Measurements from ENCODE around the gene RNASEH2A. TPM values are rescaled to one million over a fixed set of nuclear protein-coding genes. Genes with fewer than 3 reads are reported as not detected.

The RNASEH2A gene
- 1 to 10 TPM; 3.0 to 7.9 TPM for total RNA-seq

DNA sequence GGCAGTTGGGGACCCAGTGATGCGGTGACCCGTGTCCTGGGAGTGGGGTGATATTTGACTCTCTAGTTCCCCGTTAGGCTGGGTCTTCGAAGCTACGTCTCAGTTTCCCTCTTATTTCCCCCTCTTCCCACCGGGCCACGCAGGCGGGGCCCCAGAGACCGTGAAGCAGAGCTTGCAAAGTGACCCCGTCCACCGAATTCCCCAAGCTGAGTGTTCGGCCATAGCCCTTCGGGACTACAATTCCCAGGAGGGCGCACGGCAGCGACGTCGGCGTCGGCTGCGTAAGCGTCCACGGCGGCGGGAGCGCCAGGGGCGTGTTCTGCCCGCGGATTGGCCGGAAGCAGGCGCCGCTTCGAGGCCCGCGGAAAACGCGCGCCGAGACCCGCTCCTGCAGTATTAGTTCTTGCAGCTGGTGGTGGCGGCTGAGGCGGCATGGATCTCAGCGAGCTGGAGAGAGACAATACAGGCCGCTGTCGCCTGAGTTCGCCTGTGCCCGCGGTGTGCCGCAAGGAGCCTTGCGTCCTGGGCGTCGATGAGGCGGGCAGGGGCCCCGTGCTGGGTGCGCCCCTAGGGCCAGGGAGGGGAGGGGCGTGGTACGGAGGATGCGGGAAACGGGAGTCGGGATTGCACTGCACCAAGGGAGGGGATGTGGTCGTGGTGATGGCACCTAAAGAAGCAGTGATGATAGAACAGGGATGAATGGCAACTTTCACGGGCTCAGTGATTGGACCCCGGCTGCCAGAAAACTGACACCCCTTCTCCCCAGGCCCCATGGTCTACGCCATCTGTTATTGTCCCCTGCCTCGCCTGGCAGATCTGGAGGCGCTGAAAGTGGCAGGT lies at the start of gene RNASEH2A:
Gene RNASEH2A (plus strand): TSS at position 343 of the 840 bp plus-strand sequence. CDS start 90 bp downstream, at position 433.
- TF ChIP-seq, protein P1, sequence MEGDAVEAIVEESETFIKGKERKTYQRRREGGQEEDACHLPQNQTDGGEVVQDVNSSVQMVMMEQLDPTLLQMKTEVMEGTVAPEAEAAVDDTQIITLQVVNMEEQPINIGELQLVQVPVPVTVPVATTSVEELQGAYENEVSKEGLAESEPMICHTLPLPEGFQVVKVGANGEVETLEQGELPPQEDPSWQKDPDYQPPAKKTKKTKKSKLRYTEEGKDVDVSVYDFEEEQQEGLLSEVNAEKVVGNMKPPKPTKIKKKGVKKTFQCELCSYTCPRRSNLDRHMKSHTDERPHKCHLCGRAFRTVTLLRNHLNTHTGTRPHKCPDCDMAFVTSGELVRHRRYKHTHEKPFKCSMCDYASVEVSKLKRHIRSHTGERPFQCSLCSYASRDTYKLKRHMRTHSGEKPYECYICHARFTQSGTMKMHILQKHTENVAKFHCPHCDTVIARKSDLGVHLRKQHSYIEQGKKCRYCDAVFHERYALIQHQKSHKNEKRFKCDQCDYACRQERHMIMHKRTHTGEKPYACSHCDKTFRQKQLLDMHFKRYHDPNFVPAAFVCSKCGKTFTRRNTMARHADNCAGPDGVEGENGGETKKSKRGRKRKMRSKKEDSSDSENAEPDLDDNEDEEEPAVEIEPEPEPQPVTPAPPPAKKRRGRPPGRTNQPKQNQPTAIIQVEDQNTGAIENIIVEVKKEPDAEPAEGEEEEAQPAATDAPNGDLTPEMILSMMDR (IDR thresholded peaks at IDR 0.05): no peak
- DNase-seq (ENCODE audit: low spot score) (no peak), ATAC-seq (ENCODE audit: insufficient number of reproducible peaks, low FRiP score, low read depth) (peak; percentile 68)
- H3K9me3 ChIP-seq: no peaks in the 10 kb centered on the region
- no peaks in the 10 kb centered on the region for H3K36me3 ChIP-seq
- H3K4me3 ChIP-seq: peak within 1 kb of the TSS; percentile 75
- H3K27ac ChIP-seq: peak within 1 kb of the TSS in 1 of 2 donors; percentile 16
- peaks cover 6 to 17% of the 10 kb centered on the region in 2 donors for H3K4me1 ChIP-seq (ENCODE audit: control insufficient read depth in 1 of 2, low read depth in 2 of 2)
- H3K27me3 ChIP-seq (replicated peaks; ENCODE audit: insufficient read depth): no peaks in the 10 kb centered on the region

DNA sequence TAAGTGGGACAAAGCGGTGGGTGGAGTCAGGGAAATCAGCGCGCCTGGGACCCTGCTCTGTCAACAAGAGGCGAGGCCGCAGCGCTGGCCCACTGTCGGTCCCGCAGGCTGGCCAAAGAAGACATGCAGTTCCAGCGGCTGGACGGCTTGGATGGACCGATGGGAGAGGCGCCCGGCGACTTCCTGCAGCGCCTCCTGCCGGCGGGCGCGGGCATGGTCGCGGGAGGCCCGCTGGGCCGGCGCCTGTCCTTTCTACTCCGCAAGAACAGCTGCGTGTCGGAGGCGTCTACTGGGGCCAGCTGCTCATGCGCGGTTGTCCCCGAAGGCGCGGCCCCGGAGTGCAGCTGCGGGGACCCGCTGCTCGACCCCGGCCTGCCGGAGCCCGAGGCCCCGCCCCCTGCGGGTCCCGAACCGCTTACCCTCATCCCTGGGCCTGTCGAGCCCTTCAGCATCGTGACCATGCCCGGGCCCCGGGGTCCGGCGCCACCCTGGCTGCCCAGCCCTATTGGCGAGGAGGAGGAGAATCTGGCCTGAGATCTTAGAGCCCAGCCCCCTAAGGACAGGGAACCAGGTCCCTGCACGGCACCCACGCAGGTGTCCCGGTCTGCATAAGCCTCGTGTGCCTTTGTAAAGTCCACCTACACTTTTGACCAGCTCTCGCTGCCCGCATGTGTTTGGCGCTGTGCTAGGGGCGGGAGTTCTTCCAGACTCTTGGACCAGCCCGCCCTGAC lies 48.7 kb upstream of the RNASEH2A start:
- TF ChIP-seq, protein P1 (IDR thresholded peaks at IDR 0.05): peak; percentile 94
- Histone ChIP-seq H3K27me3 (replicated peaks; ENCODE audit: insufficient read depth) (no peaks in the 10 kb centered on the region), H3K4me3 (peak overlapping the region; percentile 75), H3K9me3 (no peaks in the 10 kb centered on the region), H3K4me1 (ENCODE audit: control insufficient read depth in 1 of 2, low read depth in 2 of 2) (peaks cover 8 to 13% of the 10 kb centered on the region in 2 donors), H3K27ac (peak overlapping the region; percentile 28 to 61), H3K36me3 (no peaks in the 10 kb centered on the region)
- peak; percentile 84 for ATAC-seq (ENCODE audit: insufficient number of reproducible peaks, low FRiP score, low read depth)
- no peak for DNase-seq (ENCODE audit: low spot score)

DNA sequence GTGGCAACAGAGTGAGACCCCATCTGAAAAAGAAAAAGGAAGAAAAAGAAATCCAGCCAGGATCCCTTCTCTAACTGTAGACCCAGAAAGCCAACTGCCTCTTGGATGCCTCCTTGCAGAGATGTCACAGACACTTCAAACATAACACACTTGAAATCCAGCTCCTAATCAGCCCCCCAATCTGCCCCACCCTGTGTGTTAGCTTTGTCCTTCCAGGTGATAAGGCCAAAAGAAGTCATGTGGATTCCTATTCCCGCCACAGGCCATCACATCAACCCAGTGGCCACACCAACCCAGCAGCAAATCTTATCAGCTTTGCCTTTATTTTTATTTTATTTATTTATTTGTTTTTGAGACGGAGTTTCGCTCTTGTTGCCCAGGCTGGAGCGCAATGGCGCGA lies 46.7 kb upstream of the RNASEH2A start:
- H3K4me3 ChIP-seq: no peak overlapping the region
- no peaks in the 10 kb centered on the region for H3K9me3 ChIP-seq
- ATAC-seq (ENCODE audit: insufficient number of reproducible peaks, low FRiP score, low read depth): no peak
- H3K27ac ChIP-seq: no peak overlapping the region
- TF ChIP-seq, protein P1 (IDR thresholded peaks at IDR 0.05): no peak
- no peak for DNase-seq (ENCODE audit: low spot score)
- H3K4me1 ChIP-seq (ENCODE audit: control insufficient read depth in 1 of 2, low read depth in 2 of 2): peaks cover 8 to 13% of the 10 kb centered on the region in 2 donors
- H3K27me3 ChIP-seq (replicated peaks; ENCODE audit: insufficient read depth): no peaks in the 10 kb centered on the region
- peaks cover 9% of the 10 kb centered on the region for H3K36me3 ChIP-seq

DNA sequence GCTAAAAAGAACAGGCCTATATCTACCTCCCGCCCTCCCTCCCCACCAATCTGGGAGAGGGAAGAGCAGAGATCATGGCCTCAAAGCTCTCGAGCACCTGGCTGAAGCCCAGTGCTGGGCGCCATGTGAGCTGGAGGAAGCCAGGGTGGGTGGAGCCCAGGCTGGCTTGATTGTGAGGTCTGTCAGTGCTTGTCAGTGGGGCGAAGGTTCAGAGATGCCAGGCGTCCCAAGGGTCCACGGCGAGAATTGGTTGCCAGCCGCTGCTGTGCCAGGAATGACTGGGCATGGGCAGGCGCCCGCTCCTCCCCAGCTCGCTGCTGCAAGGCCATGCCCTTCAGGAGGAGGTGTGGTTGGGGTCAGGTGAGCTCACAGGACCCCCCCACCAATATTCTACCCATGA lies 43.3 kb upstream of the RNASEH2A start:
- no peak for DNase-seq (ENCODE audit: low spot score)
- peaks cover 18% of the 10 kb centered on the region for H3K36me3 ChIP-seq
- no peak for ATAC-seq (ENCODE audit: insufficient number of reproducible peaks, low FRiP score, low read depth)

More for the DNA sequence above, 43.3 kb upstream of the RNASEH2A start:
- H3K4me3 ChIP-seq: no peak overlapping the region
- no peaks in the 10 kb centered on the region for H3K9me3 ChIP-seq
- H3K27me3 ChIP-seq (replicated peaks; ENCODE audit: insufficient read depth): no peaks in the 10 kb centered on the region
- TF ChIP-seq, protein P1 (IDR thresholded peaks at IDR 0.05): no peak
- peaks cover 0 to under 1% of the 10 kb centered on the region in 2 donors for H3K4me1 ChIP-seq (ENCODE audit: control insufficient read depth in 1 of 2, low read depth in 2 of 2)
- H3K27ac ChIP-seq: no peak overlapping the region
